T-cell (primary cell): ENCODE results near the gene TLR6. TPM values are rescaled to one million over a fixed set of nuclear protein-coding genes. Genes with fewer than 3 reads are reported as not detected.

Experiments used
- ATAC-seq, 4 experiments: fragments of 200-7000 bp in 3 of 4; fragments of 150-1000 bp in 1 of 4; cut with Tn5 transposase; replicated peaks in 1 of 4; 1 replicate in 3 of 4; 2 replicates in 1 of 4; pipeline ENCODE4 v1.10.0; 2021; ENCODE audit warnings: moderate library complexity in 3 of 4, mild to moderate bottlenecking in 2 of 4, moderate number of reproducible peaks in 1 of 4
- CTCF ChIA-PET, 2 donors: fragments of 300-600 bp; sonication (Branson Sonifier 250); formaldehyde crosslinking; loops; one replicate each; lab custom pipeline; 2022; ENCODE audit warnings: antibody characterized with exemption in 2 of 2; lab: Charles Lee
- POLR2A ChIA-PET, 2 donors: fragments of 300-600 bp; sonication (Branson Sonifier 250); formaldehyde crosslinking; loops; one replicate each; lab custom pipeline; 2022; ENCODE audit warnings: antibody characterized with exemption in 2 of 2; lab: Charles Lee
- DNase-seq, 35 experiments: peaks; one replicate each; pipeline versions ENCODE4 v3.0.0 to v3.0.0-alpha.2; 2013 to 2023
- H3K27ac ChIP-seq: one replicate; pipeline ENCODE4 v1.5.1; 2013; ENCODE audit warnings: low read length
- H3K27me3 ChIP-seq, 2 experiments: replicated peaks in 1 of 2; 1 replicate in 1 of 2; 2 replicates in 1 of 2; pipeline versions ENCODE4 v1.6.1 to v1.7.0; 2013; ENCODE audit warnings: low read length in 1 of 2, mixed read lengths in 1 of 2; ENCODE audit not compliant: control insufficient read depth in 2 of 2, insufficient read depth in 2 of 2; ENCODE audit errors: extremely low read depth in 1 of 2
- H3K36me3 ChIP-seq, 2 donors: 1 replicate in 1 of 2; 2 replicates in 1 of 2; pipeline versions ENCODE4 v1.6.1 to v1.7.0; 2013; ENCODE audit warnings: low read length in 1 of 2; ENCODE audit not compliant: control insufficient read depth in 2 of 2, insufficient read depth in 1 of 2; ENCODE audit errors: extremely low read depth in 1 of 2
- H3K4me1 ChIP-seq, 2 experiments: 1 replicate in 1 of 2; 2 replicates in 1 of 2; pipeline versions ENCODE4 v1.6.1 to v1.7.0; 2013; ENCODE audit warnings: low read length in 2 of 2, mixed read lengths in 1 of 2; ENCODE audit not compliant: insufficient read depth in 2 of 2, control insufficient read depth in 1 of 2; ENCODE audit errors: extremely low read depth in 1 of 2
- H3K4me3 ChIP-seq, 2 donors: 1 replicate in 1 of 2; 2 replicates in 1 of 2; pipeline versions ENCODE4 v1.5.1 to v1.7.0; 2013; ENCODE audit warnings: mild to moderate bottlenecking in 2 of 2, low read length in 1 of 2, moderate library complexity in 1 of 2; ENCODE audit not compliant: control insufficient read depth in 1 of 2; ENCODE audit errors: extremely low read depth in 1 of 2
- H3K9me3 ChIP-seq: 2 replicates; pipeline ENCODE4 v1.7.0; 2013
- H3K27ac Mint-ChIP-seq, 2 donors: one replicate each; pipeline ENCODE4 v1.8.0; 2020 to 2021; ENCODE audit warnings: mild to moderate bottlenecking in 2 of 2, mixed read lengths in 2 of 2
- H3K27me3 Mint-ChIP-seq, 2 donors: one replicate each; pipeline ENCODE4 v1.8.0; 2021 to 2022; ENCODE audit warnings: mixed read lengths in 2 of 2
- H3K36me3 Mint-ChIP-seq: one replicate; pipeline ENCODE4 v1.8.0; 2021; ENCODE audit warnings: mixed read lengths
- H3K4me1 Mint-ChIP-seq, 3 donors: one replicate each; pipeline ENCODE4 v1.8.0; 2020 to 2022; ENCODE audit warnings: mixed read lengths in 3 of 3, mild to moderate bottlenecking in 1 of 3
- H3K4me3 Mint-ChIP-seq, 3 donors: one replicate each; pipeline ENCODE4 v1.8.0; 2020 to 2022; ENCODE audit warnings: mild to moderate bottlenecking in 3 of 3, mixed read lengths in 3 of 3, moderate library complexity in 3 of 3
- H3K9me3 Mint-ChIP-seq, 3 donors: one replicate each; pipeline ENCODE4 v1.8.0; 2020 to 2022; ENCODE audit warnings: mixed read lengths in 3 of 3
- WGBS: methylation state at CpG from one replicate; pipeline ENCODE4 v1.1.5; 2013; ENCODE audit warnings: missing lambda C conversion rate; ENCODE audit not compliant: insufficient coverage; 5-methylcytosine and 5-hydroxymethylcytosine counted together
- total RNA-seq, 35 experiments: library from RNA in 6 of 35; stranded (reverse) in 6 of 35; fragments of 120-200 nt in 1 of 35; gene quantifications; one replicate each; pipeline versions ENCODE4 v1.2.1 to v1.2.4 and lab custom pipeline; 2013 to 2026

Gene TLR6
- total RNA-seq, 5 donors from 2014 or later (not counting 1 experiment from before 2014, with no cell fraction given) = 2.3 to 7.7 (median 3.2) TPM

DNA sequence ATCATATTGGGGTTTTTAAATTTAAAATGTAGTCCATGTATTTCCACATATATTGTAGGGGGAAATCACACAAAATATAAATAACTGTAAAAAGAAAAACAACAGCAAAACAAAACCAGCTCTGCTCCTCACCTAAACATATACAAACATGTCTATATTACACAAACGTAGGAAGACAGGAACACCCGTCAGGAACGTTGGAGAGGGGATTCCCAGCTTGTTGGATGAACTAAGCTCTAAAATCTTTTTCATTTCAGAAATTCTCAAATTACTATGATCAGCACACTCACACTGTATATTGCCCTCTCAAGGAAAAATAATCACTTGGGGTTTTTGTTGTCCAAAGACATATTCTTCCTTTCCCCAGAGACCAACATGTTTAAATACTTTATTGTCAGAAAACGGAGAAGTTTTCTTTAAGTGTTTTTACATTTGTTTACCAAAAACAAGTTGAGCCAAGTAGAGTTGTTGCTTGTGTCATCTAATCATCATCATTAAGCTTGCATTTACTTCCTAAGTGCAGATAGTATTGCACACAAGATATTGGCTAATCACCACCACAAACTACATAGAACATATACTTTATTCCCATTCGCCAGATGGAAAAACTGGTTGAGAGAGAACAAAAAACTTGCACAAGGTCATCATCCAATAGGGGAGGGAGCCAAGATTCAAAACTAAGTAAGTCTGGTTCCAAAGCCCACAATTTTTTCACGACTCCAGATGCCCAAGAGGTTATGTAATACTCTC lies 71.4 kb downstream of the TLR6 start:
- Histone ChIP-seq H3K9me3 (peaks cover 3% of the 10 kb centered on the region), H3K27me3 (no peaks in the 10 kb centered on the region), H3K27ac (no peak overlapping the region), H3K4me3 (no peak overlapping the region), H3K36me3 (no peaks in the 10 kb centered on the region), H3K4me1 (peaks cover 0 to 2% of the 10 kb centered on the region in 2 experiments)
- Mint-ChIP-seq H3K27ac (no peak overlapping the region), H3K4me1 (peaks cover 3 to 6% (median 5%) of the 10 kb centered on the region in 3 donors), H3K4me3 (no peak overlapping the region), H3K27me3 (no peaks in the 10 kb centered on the region), H3K9me3 (peaks cover 5 to 6% (median 6%) of the 10 kb centered on the region in 3 donors), H3K36me3 (peaks cover 5% of the 10 kb centered on the region)
- ChIA-PET POLR2A (no interaction called here), CTCF (interaction anchor here (0.6 to 6.3 kb wide), 6 partner anchors 19 to 1010 kb away, joined by 3 to 43 read pairs (median 6); partner anchors contain the start of gene TLR1 (in 1 of the 2))
- ATAC-seq (no peak), DNase-seq (no peak)
- WGBS = 63% methylated on average over 2 of the region's 6 CpGs

DNA sequence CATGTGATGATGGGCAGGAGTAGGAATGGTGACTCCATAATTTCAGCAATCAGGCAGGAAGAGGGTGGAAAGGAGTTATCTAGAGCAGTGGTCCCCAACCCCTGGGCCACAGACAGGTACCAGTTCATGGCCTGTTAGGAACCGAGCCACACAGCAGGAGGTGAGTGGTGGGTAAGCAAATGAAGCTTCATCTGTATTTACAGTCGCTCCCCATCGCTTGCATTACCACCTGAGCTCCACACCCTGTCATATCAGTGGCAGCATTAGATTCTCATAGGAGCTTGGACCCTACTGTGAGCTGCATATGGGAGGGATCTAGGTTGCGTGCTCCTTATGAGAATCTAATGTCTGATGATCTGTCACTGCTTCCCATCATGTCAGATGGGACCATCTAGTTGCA lies 72.5 kb downstream of the TLR6 start:
- Histone ChIP-seq H3K27ac (no peak overlapping the region), H3K36me3 (no peaks in the 10 kb centered on the region), H3K4me1 (peaks cover 0 to 2% of the 10 kb centered on the region in 2 experiments), H3K27me3 (no peaks in the 10 kb centered on the region), H3K4me3 (no peak overlapping the region), H3K9me3 (no peaks in the 10 kb centered on the region)
- Mint-ChIP-seq H3K4me3 (no peak overlapping the region), H3K27me3 (no peaks in the 10 kb centered on the region), H3K4me1 (peaks cover 3 to 6% (median 5%) of the 10 kb centered on the region in 3 donors), H3K36me3 (no peaks in the 10 kb centered on the region), H3K9me3 (no peaks in the 10 kb centered on the region), H3K27ac (no peak overlapping the region)
- DNase-seq = no peak
- no CpG with 5 or more reads among the region's 4 CpGs for WGBS
- CTCF ChIA-PET = interaction anchor here (0.6 to 6.3 kb wide), 5 partner anchors 11 to 77 kb away, joined by 3 to 43 read pairs (median 7); partner anchors contain the start of gene TLR1 (in 1 of the 2)
- POLR2A ChIA-PET = no interaction called here
- ATAC-seq = no peak

DNA sequence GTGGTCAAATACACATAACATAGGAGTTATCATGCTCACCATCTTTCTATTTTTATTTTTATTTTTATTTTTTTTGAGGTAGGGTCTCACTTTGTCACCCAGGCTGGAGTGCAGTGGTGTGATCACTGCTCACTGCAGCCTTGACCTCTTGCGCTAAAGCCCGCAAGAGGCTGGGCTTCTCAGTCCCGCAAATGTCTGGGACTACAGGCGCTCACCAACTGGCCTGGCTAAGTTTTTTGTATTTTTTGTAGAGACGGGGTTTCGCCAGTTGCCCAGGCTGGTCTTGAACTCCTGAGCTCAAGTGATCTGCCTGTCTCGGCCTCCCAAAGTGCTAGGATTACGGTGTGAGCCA lies 73.5 kb downstream of the TLR6 start:
- Histone ChIP-seq H3K9me3 (no peaks in the 10 kb centered on the region), H3K27ac (no peak overlapping the region), H3K36me3 (no peaks in the 10 kb centered on the region), H3K27me3 (no peaks in the 10 kb centered on the region), H3K4me1 (peaks cover 0 to 2% of the 10 kb centered on the region in 2 experiments), H3K4me3 (no peak overlapping the region)
- H3K36me3 Mint-ChIP-seq = no peaks in the 10 kb centered on the region
- H3K27me3 Mint-ChIP-seq = no peaks in the 10 kb centered on the region
- ATAC-seq = no peak
- ChIA-PET CTCF (interaction anchor here (0.6 to 6.3 kb wide), 29 partner anchors 8 to 721 kb away, joined by 3 to 43 read pairs (median 5); partner anchors contain the start of gene TLR1 (in 1 of the 2)), POLR2A (interaction anchor here in 1 of 2 donors (0.6 kb wide), 1 partner anchor 72 kb away, joined by 3 read pairs; no protein-coding TSS in a partner anchor)
- peaks cover 3 to 6% (median 5%) of the 10 kb centered on the region in 3 donors for H3K4me1 Mint-ChIP-seq
- H3K4me3 Mint-ChIP-seq = no peak overlapping the region
- WGBS = 100% methylated on average over 2 of the region's 8 CpGs
- H3K9me3 Mint-ChIP-seq = no peaks in the 10 kb centered on the region
- no peak for DNase-seq
- no peak overlapping the region for H3K27ac Mint-ChIP-seq

DNA sequence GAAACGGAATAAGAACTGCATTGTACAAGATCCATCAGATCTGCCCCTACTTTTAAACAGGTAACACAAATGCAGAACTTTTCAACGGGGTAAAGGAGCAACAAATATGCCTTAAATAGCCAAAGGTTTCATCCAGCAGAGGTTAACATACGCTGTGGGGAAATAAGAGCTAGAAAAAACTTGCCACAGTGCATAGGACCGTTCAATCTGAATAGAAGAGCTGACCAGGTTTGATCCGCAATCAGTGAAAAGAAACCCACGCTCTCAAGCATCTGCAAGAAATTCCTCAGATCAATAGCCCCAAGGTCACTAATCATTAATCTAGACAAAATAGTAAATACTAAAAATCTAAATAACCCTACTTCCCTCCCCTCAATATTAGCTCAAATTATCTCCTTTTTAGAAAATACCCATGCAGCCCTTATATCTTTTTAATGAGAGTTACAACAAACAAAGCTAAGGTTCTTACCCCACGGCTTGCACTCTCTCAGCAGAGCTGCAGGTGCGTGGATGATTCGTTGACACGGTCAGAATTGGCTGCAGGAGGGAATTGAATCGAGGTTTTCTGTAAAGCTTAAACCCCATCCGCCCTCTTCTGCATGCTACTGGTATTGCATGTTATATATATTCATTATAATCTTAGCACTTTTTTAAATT lies 74.0 kb downstream of the TLR6 start, which contains the start of gene TLR10:
TSS of gene TLR10 (minus strand) at position 539 of the 657 bp plus-strand sequence. CDS start 7,400 bp downstream, outside the sequence.
- Histone ChIP-seq H3K27me3 (no peaks in the 10 kb centered on the region), H3K27ac (no peak within 1 kb of the TSS), H3K4me1 (peaks cover 0 to 2% of the 10 kb centered on the region in 2 experiments), H3K4me3 (no peak within 1 kb of the TSS), H3K36me3 (no peaks in the 10 kb centered on the region), H3K9me3 (no peaks in the 10 kb centered on the region)
- Mint-ChIP-seq H3K36me3 (no peaks in the 10 kb centered on the region), H3K9me3 (no peaks in the 10 kb centered on the region), H3K4me1 (peaks cover 3 to 6% (median 5%) of the 10 kb centered on the region in 3 donors), H3K4me3 (peak within 1 kb of the TSS in 1 of 3 donors; percentile 71), H3K27ac (peak within 1 kb of the TSS in 1 of 2 donors; percentile 44), H3K27me3 (no peaks in the 10 kb centered on the region)
- ChIA-PET CTCF (interaction anchor here (0.6 to 6.3 kb wide), 36 partner anchors 8 to 972 kb away, joined by 3 to 43 read pairs (median 4); partner anchors contain the start of gene TLR1 (in 1 of the 2)), POLR2A (interaction anchor here in 1 of 2 donors (0.6 kb wide), 1 partner anchor 72 kb away, joined by 3 read pairs; no protein-coding TSS in a partner anchor)
- DNase-seq (peak in 13 of 35 experiments; percentile 18 to 73 (median 28)), ATAC-seq (peak; percentile 51 to 73 (median 64))
- 94% methylated on average over 3 of the region's 12 CpGs for WGBS

DNA sequence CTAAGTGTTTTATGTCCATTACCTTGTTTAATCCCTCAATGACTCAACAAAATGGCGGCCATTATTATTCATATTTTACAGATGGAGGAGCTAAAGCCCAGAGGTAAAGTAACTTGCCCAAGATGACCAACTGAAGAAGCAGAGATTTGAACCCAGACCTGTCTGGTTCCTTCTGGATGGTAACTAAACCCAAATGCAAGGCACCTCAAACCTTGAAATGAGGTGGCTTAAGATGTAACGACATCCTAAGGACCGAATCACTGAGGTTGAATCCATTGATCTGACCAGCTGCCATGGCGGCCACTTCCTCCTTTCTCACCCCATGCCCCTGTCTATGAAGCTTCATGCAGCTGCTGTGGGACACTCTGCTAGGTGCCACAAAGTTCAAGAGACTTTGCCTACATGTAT lies 74.8 kb downstream of the TLR6 start:
- H3K36me3 ChIP-seq = no peaks in the 10 kb centered on the region
- Mint-ChIP-seq H3K4me1 (peaks cover 3 to 6% (median 5%) of the 10 kb centered on the region in 3 donors), H3K4me3 (peak overlapping the region in 1 of 3 donors; percentile 34), H3K36me3 (no peaks in the 10 kb centered on the region), H3K27me3 (no peaks in the 10 kb centered on the region), H3K27ac (no peak overlapping the region), H3K9me3 (no peaks in the 10 kb centered on the region)
- H3K4me1 ChIP-seq = peaks cover 0 to 2% of the 10 kb centered on the region in 2 experiments
- ChIA-PET POLR2A (no interaction called here), CTCF (interaction anchor here (0.5 to 6.3 kb wide), 30 partner anchors 9 to 971 kb away, joined by 3 to 43 read pairs (median 5); partner anchors contain the start of gene TLR1 (in 1 of the 2))
- no peaks in the 10 kb centered on the region for H3K27me3 ChIP-seq
- DNase-seq = no peak
- H3K9me3 ChIP-seq = no peaks in the 10 kb centered on the region
- no peak overlapping the region for H3K4me3 ChIP-seq
- WGBS = 93% methylated on average over 2 of the region's 4 CpGs
- no peak overlapping the region for H3K27ac ChIP-seq
- ATAC-seq = no peak
